Measurements from ENCODE around the gene IRS2. TPM values are rescaled to one million over a fixed set of nuclear protein-coding genes. Genes with fewer than 3 reads are reported as not detected.

Gene IRS2
- total RNA-seq, 1 experiment from 2014 or later: 9.2 TPM

DNA sequence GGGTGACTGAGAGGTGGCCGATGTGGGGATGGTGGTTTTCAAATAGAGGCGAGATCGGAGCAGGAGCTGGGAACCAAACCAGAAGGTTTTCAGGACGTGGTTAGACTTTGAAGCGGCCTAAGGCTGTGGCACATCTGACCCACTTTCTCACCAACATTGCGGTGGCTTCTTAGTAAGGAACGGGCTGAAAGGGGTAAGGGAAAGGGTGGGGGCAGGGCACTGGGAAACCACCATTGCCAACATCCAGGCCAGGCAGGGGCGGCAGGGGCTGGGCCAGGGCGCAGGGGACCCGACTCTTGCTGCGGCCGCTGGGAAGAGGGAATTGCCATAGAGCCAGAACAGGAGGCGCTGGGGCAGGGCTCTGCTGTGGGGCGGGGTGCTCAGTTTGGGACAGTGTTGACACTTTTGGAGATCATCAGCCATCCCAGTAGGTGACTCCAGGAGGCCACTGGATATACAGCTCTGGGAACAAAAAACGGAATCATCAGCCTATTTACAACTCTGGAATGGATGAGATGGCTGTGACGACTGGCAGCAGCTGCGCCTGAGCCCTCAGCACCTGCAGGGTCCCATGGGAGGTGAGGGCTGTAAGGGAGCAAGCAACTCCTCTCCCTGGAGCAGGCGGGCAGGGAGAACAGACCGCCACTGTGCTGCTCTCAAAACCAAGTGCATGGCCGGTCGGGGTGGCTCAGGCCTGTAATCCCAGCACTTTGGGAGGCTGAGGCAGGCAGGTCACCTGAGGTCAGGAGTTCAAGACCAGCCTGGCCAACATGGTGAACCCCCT, 52.2 kb downstream of the IRS2 start:
- Histone ChIP-seq H3K4me2 (ENCODE audit: low read length) (no peak overlapping the region), H3K27me3 (ENCODE audit: insufficient read depth, low read length) (no peaks in the 10 kb centered on the region), H2AFZ (ENCODE audit: low read depth, low read length, poor library complexity, severe bottlenecking) (no peak overlapping the region), H3K79me2 (ENCODE audit: insufficient read depth, low read length) (no peaks in the 10 kb centered on the region), H3K9me2 (ENCODE audit: insufficient read depth) (no peaks in the 10 kb centered on the region), H3K36me3 (ENCODE audit: control insufficient read depth in 1 of 2, insufficient read depth in 2 of 2, low read length in 2 of 2) (no peaks in the 10 kb centered on the region), H3K9me3 (ENCODE audit: control insufficient read depth in 1 of 2, insufficient read depth in 1 of 2, low read depth in 1 of 2, low read length in 2 of 2) (no peaks in the 10 kb centered on the region), H3K27ac (ENCODE audit: low read depth, low read length) (no peak overlapping the region), H3K4me1 (ENCODE audit: control insufficient read depth in 1 of 2, insufficient read depth in 2 of 2, low read length in 2 of 2) (peaks cover 0 to 7% of the 10 kb centered on the region in 2 experiments; a peak in 1 of 4 replicates), H4K20me1 (ENCODE audit: insufficient read depth) (no peaks in the 10 kb centered on the region), H3K4me3 (replicated peaks in 1 of 2; ENCODE audit: low read depth in 1 of 2, low read length in 2 of 2) (no peak overlapping the region), H3K9ac (ENCODE audit: low read length) (no peak overlapping the region)
- CTCF ChIA-PET: no interaction called here
- TF ChIP-seq YY1 (IDR thresholded peaks at IDR 0.05; ENCODE audit: extremely low read depth, insufficient replicate concordance, low read depth, low read length) (no peak), EZH2 (IDR thresholded peaks at IDR 0.05) (no peak), SIN3A (IDR thresholded peaks at IDR 0.05; ENCODE audit: low read depth) (no peak), RAD21 (IDR thresholded peaks at IDR 0.05; ENCODE audit: low read depth) (no peak)
- POLR2A ChIA-PET: no interaction called here
- RAD21 ChIA-PET (ENCODE audit: low non-redundant PET in 1 of 2, low total read pairs in 2 of 2, uncharacterized antibody in 2 of 2, unreplicated experiment in 2 of 2): no interaction called here
- ATAC-seq (no peak), DNase-seq (ENCODE audit: low read depth, low spot score) (no peak)
- intact Hi-C loops (cut with micrococcal nuclease): no loop called here
- no TSS peak for BruUV-seq (replicated peaks)

DNA sequence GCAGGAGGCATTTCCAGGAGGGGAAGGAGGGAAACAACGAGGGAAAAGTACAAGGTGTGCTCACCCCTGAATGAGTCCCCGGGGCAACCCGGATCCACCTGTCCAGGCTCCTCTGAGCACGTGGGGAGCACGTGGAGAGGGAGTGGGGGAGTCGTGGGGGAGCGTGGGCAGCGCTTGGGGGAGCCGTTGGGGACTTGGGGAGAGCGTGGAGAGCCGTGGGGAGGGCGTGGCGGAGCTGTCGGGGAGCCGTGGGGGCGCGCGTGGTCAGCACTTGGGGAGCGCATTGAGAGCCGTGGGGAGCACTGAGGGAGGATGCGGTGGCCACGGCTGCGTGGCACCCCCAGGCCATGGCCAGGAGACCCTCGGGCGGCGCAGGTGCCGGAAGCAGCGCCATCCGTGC, 52.8 kb downstream of the IRS2 start:
- H3K9me3 ChIP-seq (ENCODE audit: control insufficient read depth in 1 of 2, insufficient read depth in 1 of 2, low read depth in 1 of 2, low read length in 2 of 2): no peaks in the 10 kb centered on the region
- TF ChIP-seq FOSL1 (IDR thresholded peaks at IDR 0.05; ENCODE audit: low read depth): no peak
- TF ChIP-seq EZH2phosphoT487 (IDR thresholded peaks at IDR 0.05; ENCODE audit: borderline replicate concordance): no peak
- TF ChIP-seq ELF1 (IDR thresholded peaks at IDR 0.05; ENCODE audit: borderline replicate concordance, low read depth): no peak
- no peak for TF ChIP-seq EGR1 (IDR thresholded peaks at IDR 0.05; ENCODE audit: low read depth)
- TF ChIP-seq, protein P1, sequence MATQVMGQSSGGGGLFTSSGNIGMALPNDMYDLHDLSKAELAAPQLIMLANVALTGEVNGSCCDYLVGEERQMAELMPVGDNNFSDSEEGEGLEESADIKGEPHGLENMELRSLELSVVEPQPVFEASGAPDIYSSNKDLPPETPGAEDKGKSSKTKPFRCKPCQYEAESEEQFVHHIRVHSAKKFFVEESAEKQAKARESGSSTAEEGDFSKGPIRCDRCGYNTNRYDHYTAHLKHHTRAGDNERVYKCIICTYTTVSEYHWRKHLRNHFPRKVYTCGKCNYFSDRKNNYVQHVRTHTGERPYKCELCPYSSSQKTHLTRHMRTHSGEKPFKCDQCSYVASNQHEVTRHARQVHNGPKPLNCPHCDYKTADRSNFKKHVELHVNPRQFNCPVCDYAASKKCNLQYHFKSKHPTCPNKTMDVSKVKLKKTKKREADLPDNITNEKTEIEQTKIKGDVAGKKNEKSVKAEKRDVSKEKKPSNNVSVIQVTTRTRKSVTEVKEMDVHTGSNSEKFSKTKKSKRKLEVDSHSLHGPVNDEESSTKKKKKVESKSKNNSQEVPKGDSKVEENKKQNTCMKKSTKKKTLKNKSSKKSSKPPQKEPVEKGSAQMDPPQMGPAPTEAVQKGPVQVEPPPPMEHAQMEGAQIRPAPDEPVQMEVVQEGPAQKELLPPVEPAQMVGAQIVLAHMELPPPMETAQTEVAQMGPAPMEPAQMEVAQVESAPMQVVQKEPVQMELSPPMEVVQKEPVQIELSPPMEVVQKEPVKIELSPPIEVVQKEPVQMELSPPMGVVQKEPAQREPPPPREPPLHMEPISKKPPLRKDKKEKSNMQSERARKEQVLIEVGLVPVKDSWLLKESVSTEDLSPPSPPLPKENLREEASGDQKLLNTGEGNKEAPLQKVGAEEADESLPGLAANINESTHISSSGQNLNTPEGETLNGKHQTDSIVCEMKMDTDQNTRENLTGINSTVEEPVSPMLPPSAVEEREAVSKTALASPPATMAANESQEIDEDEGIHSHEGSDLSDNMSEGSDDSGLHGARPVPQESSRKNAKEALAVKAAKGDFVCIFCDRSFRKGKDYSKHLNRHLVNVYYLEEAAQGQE (IDR thresholded peaks at IDR 0.05; ENCODE audit: low read depth): no peak
- no peak for TF ChIP-seq POLR2AphosphoS5 (IDR thresholded peaks at IDR 0.05; ENCODE audit: low read depth, low read length)
- TF ChIP-seq SP1 (IDR thresholded peaks at IDR 0.05; ENCODE audit: low read depth): no peak
- no peak for TF ChIP-seq POLR2A (IDR thresholded peaks at IDR 0.05; ENCODE audit: borderline replicate concordance, extremely low read depth, insufficient read depth, insufficient read length)
- TF ChIP-seq TCF7L2 (IDR thresholded peaks at IDR 0.05; ENCODE audit: borderline replicate concordance, extremely low read depth, insufficient read depth, insufficient read length): no peak
- TF ChIP-seq, protein P2, sequence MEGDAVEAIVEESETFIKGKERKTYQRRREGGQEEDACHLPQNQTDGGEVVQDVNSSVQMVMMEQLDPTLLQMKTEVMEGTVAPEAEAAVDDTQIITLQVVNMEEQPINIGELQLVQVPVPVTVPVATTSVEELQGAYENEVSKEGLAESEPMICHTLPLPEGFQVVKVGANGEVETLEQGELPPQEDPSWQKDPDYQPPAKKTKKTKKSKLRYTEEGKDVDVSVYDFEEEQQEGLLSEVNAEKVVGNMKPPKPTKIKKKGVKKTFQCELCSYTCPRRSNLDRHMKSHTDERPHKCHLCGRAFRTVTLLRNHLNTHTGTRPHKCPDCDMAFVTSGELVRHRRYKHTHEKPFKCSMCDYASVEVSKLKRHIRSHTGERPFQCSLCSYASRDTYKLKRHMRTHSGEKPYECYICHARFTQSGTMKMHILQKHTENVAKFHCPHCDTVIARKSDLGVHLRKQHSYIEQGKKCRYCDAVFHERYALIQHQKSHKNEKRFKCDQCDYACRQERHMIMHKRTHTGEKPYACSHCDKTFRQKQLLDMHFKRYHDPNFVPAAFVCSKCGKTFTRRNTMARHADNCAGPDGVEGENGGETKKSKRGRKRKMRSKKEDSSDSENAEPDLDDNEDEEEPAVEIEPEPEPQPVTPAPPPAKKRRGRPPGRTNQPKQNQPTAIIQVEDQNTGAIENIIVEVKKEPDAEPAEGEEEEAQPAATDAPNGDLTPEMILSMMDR (IDR thresholded peaks at IDR 0.05 in 2 of 3, conservative IDR thresholded peaks at IDR 0.05 in 1 of 3; ENCODE audit: borderline replicate concordance in 1 of 3, insufficient read depth in 1 of 3, low read depth in 2 of 3, low read length in 2 of 3): no peak
- no peak overlapping the region for H3K9ac ChIP-seq (ENCODE audit: low read length)
- no peaks in the 10 kb centered on the region for H3K9me2 ChIP-seq (ENCODE audit: insufficient read depth)
- no TSS peak for BruUV-seq (replicated peaks)
- no peak overlapping the region for H2AFZ ChIP-seq (ENCODE audit: low read depth, low read length, poor library complexity, severe bottlenecking)
- no peak overlapping the region for H3K4me2 ChIP-seq (ENCODE audit: low read length)
- DNase-seq (ENCODE audit: low read depth, low spot score) (no peak), ATAC-seq (no peak)
- no peaks in the 10 kb centered on the region for H4K20me1 ChIP-seq (ENCODE audit: insufficient read depth)
- no peaks in the 10 kb centered on the region for H3K27me3 ChIP-seq (ENCODE audit: insufficient read depth, low read length)
- POLR2A ChIA-PET: no interaction called here
- H3K4me3 ChIP-seq (replicated peaks in 1 of 2; ENCODE audit: low read depth in 1 of 2, low read length in 2 of 2): no peak overlapping the region
- intact Hi-C loops (cut with micrococcal nuclease): no loop called here
- no peak overlapping the region for H3K27ac ChIP-seq (ENCODE audit: low read depth, low read length)
- peaks cover 0 to 7% of the 10 kb centered on the region in 2 experiments; a peak in 1 of 4 replicates for H3K4me1 ChIP-seq (ENCODE audit: control insufficient read depth in 1 of 2, insufficient read depth in 2 of 2, low read length in 2 of 2)
- CTCF ChIA-PET: no interaction called here
- RAD21 ChIA-PET (ENCODE audit: low non-redundant PET in 1 of 2, low total read pairs in 2 of 2, uncharacterized antibody in 2 of 2, unreplicated experiment in 2 of 2): no interaction called here
- H3K79me2 ChIP-seq (ENCODE audit: insufficient read depth, low read length): no peaks in the 10 kb centered on the region
- H3K36me3 ChIP-seq (ENCODE audit: control insufficient read depth in 1 of 2, insufficient read depth in 2 of 2, low read length in 2 of 2): no peaks in the 10 kb centered on the region
